Mesendoderm (in vitro differentiated cells): ENCODE results near the gene MTHFD1L.

Experiments
- DNase-seq: peaks from one replicate; pipeline ENCODE4 v3.0.0; 2013
- H2AK5ac ChIP-seq: 2 replicates; pipeline ENCODE4 v1.6.1; 2013; ENCODE audit warnings: low read length, inconsistent platforms
- H2BK120ac ChIP-seq: 2 replicates; pipeline ENCODE4 v1.6.1; 2013; ENCODE audit warnings: low read depth, mild to moderate bottlenecking, low read length, moderate library complexity, mixed read lengths
- H2BK15ac ChIP-seq: replicated peaks from 2 replicates; pipeline ENCODE4 v1.6.1; 2013; ENCODE audit warnings: low read depth, mild to moderate bottlenecking, moderate library complexity
- H2BK5ac ChIP-seq: 2 replicates; pipeline ENCODE4 v1.6.1; 2013; ENCODE audit warnings: low read length, inconsistent platforms
- H3K18ac ChIP-seq: 2 replicates; pipeline ENCODE4 v1.6.1; 2013; ENCODE audit warnings: mild to moderate bottlenecking, low read length, mixed read lengths
- H3K23ac ChIP-seq: one replicate; pipeline ENCODE4 v1.6.1; 2013; ENCODE audit warnings: low read length
- H3K27ac ChIP-seq: 2 replicates; pipeline ENCODE4 v1.5.1; 2013; ENCODE audit warnings: low read depth, mild to moderate bottlenecking, inconsistent platforms, low read length, moderate library complexity
- H3K27me3 ChIP-seq: 2 replicates; pipeline ENCODE4 v1.6.1; 2013; ENCODE audit warnings: low read length, control low read depth, mild to moderate bottlenecking, inconsistent platforms; ENCODE audit not compliant: insufficient read depth, poor library complexity
- H3K36me3 ChIP-seq: 2 replicates; pipeline ENCODE4 v1.6.1; 2013; ENCODE audit warnings: low read length, inconsistent platforms; ENCODE audit not compliant: control insufficient read depth, insufficient read depth
- H3K4ac ChIP-seq: one replicate; pipeline ENCODE4 v1.6.1; 2013; ENCODE audit warnings: low read depth, mild to moderate bottlenecking, low read length, moderate library complexity
- H3K4me1 ChIP-seq: 2 replicates; pipeline ENCODE4 v1.6.1; 2013; ENCODE audit warnings: low read depth, low read length, inconsistent platforms; ENCODE audit not compliant: control insufficient read depth
- H3K4me2 ChIP-seq: 2 replicates; pipeline ENCODE4 v1.6.1; 2013; ENCODE audit warnings: low read length
- H3K4me3 ChIP-seq: 2 replicates; pipeline ENCODE4 v1.5.1; 2013; ENCODE audit warnings: mild to moderate bottlenecking, low read length
- H3K56ac ChIP-seq: one replicate; pipeline ENCODE4 v1.6.1; 2013; ENCODE audit warnings: low read length
- H3K79me1 ChIP-seq: 2 replicates; pipeline ENCODE4 v1.6.1; 2013; ENCODE audit warnings: low read length, inconsistent platforms
- H3K79me2 ChIP-seq: 2 replicates; pipeline ENCODE4 v1.6.1; 2013; ENCODE audit warnings: mild to moderate bottlenecking, low read length; ENCODE audit not compliant: control insufficient read depth, insufficient read depth
- H3K9ac ChIP-seq: 2 replicates; pipeline ENCODE4 v1.6.1; 2013; ENCODE audit warnings: low read length, inconsistent platforms
- H4K5ac ChIP-seq: one replicate; pipeline ENCODE4 v1.6.1; 2013; ENCODE audit warnings: low read length
- H4K8ac ChIP-seq: one replicate; pipeline ENCODE4 v1.6.1; 2013; ENCODE audit warnings: low read depth, mild to moderate bottlenecking, control low read depth, low read length, moderate library complexity
- whole genome bisulfite sequencing: extraction: QIAGEN DNeasy Blood & Tissue Kit; methylation state at CpG from one replicate; pipeline ENCODE4 v1.1.7; 2013; ENCODE audit warnings: low lambda C conversion rate, missing lambda C conversion rate; ENCODE audit not compliant: insufficient coverage; ENCODE audit errors: extremely low coverage; 5-methylcytosine and 5-hydroxymethylcytosine counted together

The MTHFD1L gene

GRCh38 chr6:150940941-150941340 is 75.4 kb downstream of the MTHFD1L start:
- H2BK15ac ChIP-seq, result no peak overlapping the region
- H4K8ac ChIP-seq, result no peak overlapping the region
- H2BK120ac ChIP-seq, result no peak overlapping the region
- no CpG with 5 or more reads among the region's 7 CpGs for WGBS
- no peaks in the 10 kb centered on the region for H3K79me1 ChIP-seq
- H3K27ac ChIP-seq, result no peak overlapping the region
- H4K5ac ChIP-seq, result no peak overlapping the region
- peaks cover 18% of the 10 kb centered on the region for H3K36me3 ChIP-seq
- no peak overlapping the region for H3K4me2 ChIP-seq
- H3K27me3 ChIP-seq, result no peaks in the 10 kb centered on the region
- no peaks in the 10 kb centered on the region for H3K4me1 ChIP-seq
- H3K79me2 ChIP-seq, result no peaks in the 10 kb centered on the region
- H3K4ac ChIP-seq, result no peak overlapping the region
- H3K4me3 ChIP-seq, result no peak overlapping the region
- H3K23ac ChIP-seq, result no peak overlapping the region
- H3K9ac ChIP-seq, result no peak overlapping the region
- no peak for DNase-seq
- H2AK5ac ChIP-seq, result no peak overlapping the region
- no peak overlapping the region for H2BK5ac ChIP-seq
- no peak overlapping the region for H3K18ac ChIP-seq
- no peak overlapping the region for H3K56ac ChIP-seq

- no peak overlapping the region for H3K18ac ChIP-seq
Observed at GRCh38 chr6:150949526-150949925, 84.0 kb downstream of the MTHFD1L start.

GRCh38 chr6:150953851-150954250 is 88.3 kb downstream of the MTHFD1L start:
- H3K27ac ChIP-seq, result no peak overlapping the region
- no peak overlapping the region for H3K4me3 ChIP-seq
- H3K56ac ChIP-seq, result no peak overlapping the region
- no peak overlapping the region for H2BK15ac ChIP-seq
- no peak overlapping the region for H4K8ac ChIP-seq
- WGBS, result no CpG with 5 or more reads among the region's 5 CpGs
- H2BK5ac ChIP-seq, result no peak overlapping the region
- no peak for DNase-seq
- H4K5ac ChIP-seq, result no peak overlapping the region
- no peaks in the 10 kb centered on the region for H3K27me3 ChIP-seq
- no peak overlapping the region for H3K4me2 ChIP-seq
- H3K4me1 ChIP-seq, result no peaks in the 10 kb centered on the region
- no peak overlapping the region for H3K18ac ChIP-seq
- no peak overlapping the region for H2AK5ac ChIP-seq
- H3K9ac ChIP-seq, result no peak overlapping the region
- H2BK120ac ChIP-seq, result no peak overlapping the region
- no peak overlapping the region for H3K23ac ChIP-seq
- H3K79me1 ChIP-seq, result no peaks in the 10 kb centered on the region
- no peaks in the 10 kb centered on the region for H3K79me2 ChIP-seq
- no peak overlapping the region for H3K4ac ChIP-seq
- peaks cover 11% of the 10 kb centered on the region for H3K36me3 ChIP-seq

More at GRCh38 chr6:150949526-150949925, 84.0 kb downstream of the MTHFD1L start:
- Histone ChIP-seq H4K5ac (no peak overlapping the region), H3K4ac (no peak overlapping the region), H3K4me2 (no peak overlapping the region), H3K27ac (no peak overlapping the region), H3K36me3 (peaks cover 13% of the 10 kb centered on the region), H3K27me3 (no peaks in the 10 kb centered on the region), H3K79me1 (no peaks in the 10 kb centered on the region), H3K4me1 (no peaks in the 10 kb centered on the region), H2AK5ac (no peak overlapping the region), H3K56ac (no peak overlapping the region), H2BK5ac (no peak overlapping the region), H3K9ac (no peak overlapping the region), H3K79me2 (no peaks in the 10 kb centered on the region), H4K8ac (no peak overlapping the region), H3K23ac (no peak overlapping the region), H3K4me3 (no peak overlapping the region), H2BK15ac (no peak overlapping the region), H2BK120ac (no peak overlapping the region)
- no peak for DNase-seq
- WGBS, result no CpG with 5 or more reads among the region's 11 CpGs

- no CpG with 5 or more reads among the region's 4 CpGs for WGBS
- Histone ChIP-seq H3K27me3 (no peaks in the 10 kb centered on the region), H4K5ac (no peak overlapping the region), H2BK5ac (no peak overlapping the region), H3K36me3 (peaks cover 5% of the 10 kb centered on the region), H3K18ac (no peak overlapping the region), H3K79me2 (no peaks in the 10 kb centered on the region), H3K4me2 (no peak overlapping the region), H3K56ac (no peak overlapping the region), H3K4ac (no peak overlapping the region), H2BK120ac (no peak overlapping the region), H2BK15ac (no peak overlapping the region), H2AK5ac (no peak overlapping the region), H4K8ac (no peak overlapping the region), H3K9ac (no peak overlapping the region), H3K79me1 (no peaks in the 10 kb centered on the region), H3K27ac (no peak overlapping the region), H3K23ac (no peak overlapping the region), H3K4me3 (no peak overlapping the region), H3K4me1 (no peaks in the 10 kb centered on the region)
- no peak for DNase-seq
Observed at GRCh38 chr6:150959166-150959565, 93.7 kb downstream of the MTHFD1L start.

GRCh38 chr6:150962436-150962835 is 96.9 kb downstream of the MTHFD1L start:
- no peak overlapping the region for H4K8ac ChIP-seq
- no CpG with 5 or more reads among the region's 2 CpGs for WGBS
- no peaks in the 10 kb centered on the region for H3K79me1 ChIP-seq
- no peak overlapping the region for H3K9ac ChIP-seq
- no peak overlapping the region for H3K56ac ChIP-seq
- H4K5ac ChIP-seq, result no peak overlapping the region
- H2BK15ac ChIP-seq, result no peak overlapping the region
- no peak overlapping the region for H2BK120ac ChIP-seq
- no peak overlapping the region for H2AK5ac ChIP-seq
- no peak overlapping the region for H2BK5ac ChIP-seq
- no peak overlapping the region for H3K4ac ChIP-seq
- no peak overlapping the region for H3K27ac ChIP-seq
- H3K18ac ChIP-seq, result no peak overlapping the region
- peaks cover 6% of the 10 kb centered on the region for H3K36me3 ChIP-seq
- no peaks in the 10 kb centered on the region for H3K4me1 ChIP-seq
- no peaks in the 10 kb centered on the region for H3K79me2 ChIP-seq
- no peak overlapping the region for H3K23ac ChIP-seq
- no peak for DNase-seq
- H3K4me2 ChIP-seq, result no peak overlapping the region
- H3K27me3 ChIP-seq, result no peaks in the 10 kb centered on the region
- H3K4me3 ChIP-seq, result no peak overlapping the region

GRCh38 chr6:150964765-150965164 is 99.3 kb downstream of the MTHFD1L start:
- Histone ChIP-seq H3K36me3 (peaks cover 6% of the 10 kb centered on the region), H3K23ac (no peak overlapping the region), H3K4ac (no peak overlapping the region), H3K18ac (no peak overlapping the region), H2BK5ac (no peak overlapping the region), H2BK120ac (no peak overlapping the region), H3K4me1 (no peaks in the 10 kb centered on the region), H3K56ac (no peak overlapping the region), H2AK5ac (no peak overlapping the region), H4K8ac (no peak overlapping the region), H3K79me2 (no peaks in the 10 kb centered on the region), H3K79me1 (no peaks in the 10 kb centered on the region), H3K9ac (no peak overlapping the region), H2BK15ac (no peak overlapping the region), H3K4me3 (no peak overlapping the region), H3K27me3 (no peaks in the 10 kb centered on the region), H3K4me2 (no peak overlapping the region), H3K27ac (no peak overlapping the region), H4K5ac (no peak overlapping the region)
- no CpG with 5 or more reads among the region's 2 CpGs for WGBS
- no peak for DNase-seq
